Liver (tissue), 9 donors: ENCODE measurements around the gene HYAL3. TPM values are rescaled to one million over a fixed set of nuclear protein-coding genes. Genes with fewer than 3 reads are reported as not detected.

Source experiments
- DNase-seq: peaks from one replicate; pipeline ENCODE4 v3.0.0-alpha.2; 2017; ENCODE audit warnings: low spot score
- H3K27ac ChIP-seq, 2 donors: one replicate each; pipeline ENCODE4 v1.7.0; 2013; ENCODE audit warnings: inconsistent platforms in 2 of 2, low read length in 2 of 2, control low read depth in 1 of 2, low read depth in 1 of 2, mild to moderate bottlenecking in 1 of 2
- H3K27me3 ChIP-seq, 4 donors: one replicate each; pipeline versions ENCODE4 v1.6.1 to v1.7.0; 2013; ENCODE audit warnings: low read length in 3 of 4, inconsistent platforms in 1 of 4, mild to moderate bottlenecking in 1 of 4, moderate library complexity in 1 of 4; ENCODE audit not compliant: control insufficient read depth in 4 of 4, insufficient read depth in 4 of 4
- H3K36me3 ChIP-seq, 4 donors: one replicate each; pipeline versions ENCODE4 v1.6.1 to v1.7.0; 2013; ENCODE audit warnings: low read length in 3 of 4, mild to moderate bottlenecking in 3 of 4, low read depth in 1 of 4, moderate library complexity in 1 of 4; ENCODE audit not compliant: control insufficient read depth in 4 of 4, insufficient read depth in 3 of 4
- H3K4me1 ChIP-seq, 4 donors: one replicate each; pipeline versions ENCODE4 v1.6.1 to v1.7.0; 2013; ENCODE audit warnings: low read length in 3 of 4, mild to moderate bottlenecking in 3 of 4, moderate library complexity in 1 of 4; ENCODE audit not compliant: control insufficient read depth in 4 of 4, insufficient read depth in 4 of 4
- H3K4me3 ChIP-seq, 3 donors: one replicate each; pipeline versions ENCODE4 v1.6.1 to v1.7.0; 2013; ENCODE audit warnings: low read length in 3 of 3, control low read depth in 1 of 3, low read depth in 1 of 3, mild to moderate bottlenecking in 1 of 3
- H3K9ac ChIP-seq, 2 donors: one replicate each; pipeline ENCODE4 v1.7.0; 2013; ENCODE audit warnings: low read length in 2 of 2, mild to moderate bottlenecking in 2 of 2, moderate library complexity in 2 of 2, control low read depth in 1 of 2, low read depth in 1 of 2
- H3K9me3 ChIP-seq, 4 donors: one replicate each; pipeline versions ENCODE4 v1.6.1 to v1.7.0; 2013; ENCODE audit warnings: low read length in 3 of 4; ENCODE audit not compliant: control insufficient read depth in 4 of 4
- EGR1 ChIP-seq, 2 donors: IDR thresholded peaks; 2 replicates each; pipeline ENCODE4 v1.6.1; 2016 to 2018; ENCODE audit warnings: antibody characterized with exemption in 2 of 2, low read depth in 2 of 2
- FOXA1 ChIP-seq: IDR thresholded peaks from 2 replicates; pipeline ENCODE4 v1.6.1; 2016; ENCODE audit warnings: antibody characterized with exemption
- FOXA2 ChIP-seq: IDR thresholded peaks from 2 replicates; pipeline ENCODE4 v1.6.1; 2016; ENCODE audit warnings: antibody characterized with exemption
- GABPA ChIP-seq, 2 donors: IDR thresholded peaks in 1 of 2; conservative IDR thresholded peaks in 1 of 2; 2 replicates each; pipeline ENCODE4 v1.6.1; 2016; ENCODE audit warnings: antibody characterized with exemption in 2 of 2, mild to moderate bottlenecking in 1 of 2, moderate library complexity in 1 of 2
- HNF4G ChIP-seq: IDR thresholded peaks from 2 replicates; pipeline ENCODE4 v1.6.1; 2016; ENCODE audit warnings: antibody characterized with exemption
- JUND ChIP-seq, 2 donors: IDR thresholded peaks; 2 replicates each; pipeline ENCODE4 v1.6.1; 2016; ENCODE audit warnings: antibody characterized with exemption in 2 of 2
- MAX ChIP-seq: IDR thresholded peaks from 2 replicates; pipeline ENCODE4 v1.6.1; 2016; ENCODE audit warnings: antibody characterized with exemption
- NR2F2 ChIP-seq: IDR thresholded peaks from 2 replicates; pipeline ENCODE4 v1.6.1; 2016; ENCODE audit warnings: antibody characterized with exemption
- REST ChIP-seq: IDR thresholded peaks from 2 replicates; pipeline ENCODE4 v1.6.1; 2016; ENCODE audit warnings: antibody characterized with exemption, mild to moderate bottlenecking
- RXRA ChIP-seq, 2 donors: IDR thresholded peaks; 2 replicates each; pipeline ENCODE4 v1.6.1; 2017 to 2018; ENCODE audit warnings: antibody characterized with exemption in 2 of 2, mild to moderate bottlenecking in 1 of 2
- SP1 ChIP-seq: IDR thresholded peaks from 2 replicates; pipeline ENCODE4 v1.6.1; 2018; ENCODE audit warnings: antibody characterized with exemption, mild to moderate bottlenecking
- YY1 ChIP-seq: IDR thresholded peaks from 2 replicates; pipeline ENCODE4 v1.6.1; 2016; ENCODE audit warnings: antibody characterized with exemption, mild to moderate bottlenecking
- WGBS: extraction: QIAGEN DNeasy Blood & Tissue Kit; methylation state at CpG from one replicate; pipeline ENCODE4 v1.1.7; 2013; 5-methylcytosine and 5-hydroxymethylcytosine counted together
- polyA plus RNA-seq, 2 donors: library from polyadenylated mRNA; stranded (reverse) in 1 of 2; unstranded in 1 of 2; fragments of 200-250 nt in 1 of 2; fragments of >200 nt in 1 of 2; fragmentation: Nextera tagmentation in 1 of 2; extraction: Ambion mirVana in 1 of 2; gene quantifications; one replicate each; pipeline versions ENCODE4 v1.2.1 to v1.2.3, GENCODE V29; 2013 to 2015
- total RNA-seq, 2 donors: library from RNA; depleted of rRNA; stranded (reverse); fragments of >200 nt; gene quantifications; one replicate each; pipeline ENCODE4 v1.2.3, GENCODE V29; 2014
- TF ChIP-seq, protein P1 (sequence below): fragments of 150-350 bp; IDR thresholded peaks from 2 replicates; pipeline ENCODE4 v1.5.1; 2017; ENCODE audit warnings: improper control_type of control experiment, low read depth, low read length; ENCODE audit not compliant: missing input control
- TF ChIP-seq, protein P2 (sequence below): IDR thresholded peaks from 2 replicates; pipeline ENCODE4 v1.6.1; 2016; ENCODE audit warnings: antibody characterized with exemption
- TF ChIP-seq, protein P3 (sequence below): IDR thresholded peaks from 2 replicates; pipeline ENCODE4 v1.6.1; 2016; ENCODE audit warnings: antibody characterized with exemption
- donor health status: healthy.
- donor health status: healthy.
- donor health status: healthy.
- donor health status: healthy.
- donor health status: healthy.

The HYAL3 gene
- total and polyA plus RNA-seq, 4 donors = 1.8 to 6.6 (median 2.0) TPM

- Histone ChIP-seq H3K4me1 (peaks cover under 1 to 19% (median 3%) of the 10 kb centered on the region in 4 donors), H3K9ac (no peak overlapping the region), H3K4me3 (no peak overlapping the region), H3K27me3 (peaks cover 0 to 2% (median 0%) of the 10 kb centered on the region in 4 donors), H3K27ac (no peak overlapping the region), H3K36me3 (no peaks in the 10 kb centered on the region), H3K9me3 (no peaks in the 10 kb centered on the region)
- DNase-seq = no peak
- WGBS = 95% methylated on average over 8 of the region's 8 CpGs
- TF ChIP-seq FOXA1 (no peak), FOXA2 (no peak), SP1 (no peak), EGR1 (IDR thresholded peaks at IDR 0.05; ENCODE audit: low read depth in 2 of 2) (no peak), GABPA (IDR thresholded peaks at IDR 0.05 in 1 of 2, conservative IDR thresholded peaks at IDR 0.05 in 1 of 2) (no peak), MAX (no peak), YY1 (no peak), JUND (IDR thresholded peaks at IDR 0.05) (no peak), REST (no peak), RXRA (IDR thresholded peaks at IDR 0.05) (no peak)
- TF ChIP-seq, protein P1, sequence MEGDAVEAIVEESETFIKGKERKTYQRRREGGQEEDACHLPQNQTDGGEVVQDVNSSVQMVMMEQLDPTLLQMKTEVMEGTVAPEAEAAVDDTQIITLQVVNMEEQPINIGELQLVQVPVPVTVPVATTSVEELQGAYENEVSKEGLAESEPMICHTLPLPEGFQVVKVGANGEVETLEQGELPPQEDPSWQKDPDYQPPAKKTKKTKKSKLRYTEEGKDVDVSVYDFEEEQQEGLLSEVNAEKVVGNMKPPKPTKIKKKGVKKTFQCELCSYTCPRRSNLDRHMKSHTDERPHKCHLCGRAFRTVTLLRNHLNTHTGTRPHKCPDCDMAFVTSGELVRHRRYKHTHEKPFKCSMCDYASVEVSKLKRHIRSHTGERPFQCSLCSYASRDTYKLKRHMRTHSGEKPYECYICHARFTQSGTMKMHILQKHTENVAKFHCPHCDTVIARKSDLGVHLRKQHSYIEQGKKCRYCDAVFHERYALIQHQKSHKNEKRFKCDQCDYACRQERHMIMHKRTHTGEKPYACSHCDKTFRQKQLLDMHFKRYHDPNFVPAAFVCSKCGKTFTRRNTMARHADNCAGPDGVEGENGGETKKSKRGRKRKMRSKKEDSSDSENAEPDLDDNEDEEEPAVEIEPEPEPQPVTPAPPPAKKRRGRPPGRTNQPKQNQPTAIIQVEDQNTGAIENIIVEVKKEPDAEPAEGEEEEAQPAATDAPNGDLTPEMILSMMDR = no peak
- TF ChIP-seq, protein P2, sequence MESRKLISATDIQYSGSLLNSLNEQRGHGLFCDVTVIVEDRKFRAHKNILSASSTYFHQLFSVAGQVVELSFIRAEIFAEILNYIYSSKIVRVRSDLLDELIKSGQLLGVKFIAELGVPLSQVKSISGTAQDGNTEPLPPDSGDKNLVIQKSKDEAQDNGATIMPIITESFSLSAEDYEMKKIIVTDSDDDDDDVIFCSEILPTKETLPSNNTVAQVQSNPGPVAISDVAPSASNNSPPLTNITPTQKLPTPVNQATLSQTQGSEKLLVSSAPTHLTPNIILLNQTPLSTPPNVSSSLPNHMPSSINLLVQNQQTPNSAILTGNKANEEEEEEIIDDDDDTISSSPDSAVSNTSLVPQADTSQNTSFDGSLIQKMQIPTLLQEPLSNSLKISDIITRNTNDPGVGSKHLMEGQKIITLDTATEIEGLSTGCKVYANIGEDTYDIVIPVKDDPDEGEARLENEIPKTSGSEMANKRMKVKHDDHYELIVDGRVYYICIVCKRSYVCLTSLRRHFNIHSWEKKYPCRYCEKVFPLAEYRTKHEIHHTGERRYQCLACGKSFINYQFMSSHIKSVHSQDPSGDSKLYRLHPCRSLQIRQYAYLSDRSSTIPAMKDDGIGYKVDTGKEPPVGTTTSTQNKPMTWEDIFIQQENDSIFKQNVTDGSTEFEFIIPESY = no peak
- TF ChIP-seq, protein P3, sequence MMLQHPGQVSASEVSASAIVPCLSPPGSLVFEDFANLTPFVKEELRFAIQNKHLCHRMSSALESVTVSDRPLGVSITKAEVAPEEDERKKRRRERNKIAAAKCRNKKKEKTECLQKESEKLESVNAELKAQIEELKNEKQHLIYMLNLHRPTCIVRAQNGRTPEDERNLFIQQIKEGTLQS = no peak
These were observed 19.8 kb downstream of the HYAL3 start for GRCh38 chr3:50279255-50280016.

- Histone ChIP-seq H3K36me3 (no peaks in the 10 kb centered on the region), H3K9me3 (no peaks in the 10 kb centered on the region), H3K27me3 (peaks cover 0 to 2% (median 0%) of the 10 kb centered on the region in 4 donors), H3K4me1 (peaks cover 2 to 24% (median 7%) of the 10 kb centered on the region in 4 donors), H3K27ac (no peak within 1 kb of the TSS), H3K4me3 (no peak within 1 kb of the TSS), H3K9ac (no peak within 1 kb of the TSS)
- no peak for TF ChIP-seq YY1
- TF ChIP-seq MAX = no peak
- TF ChIP-seq, protein P2 = no peak
- TF ChIP-seq FOXA1 = no peak
- TF ChIP-seq SP1 = no peak
- no peak for TF ChIP-seq NR2F2
- no peak for TF ChIP-seq JUND (IDR thresholded peaks at IDR 0.05)
- TF ChIP-seq HNF4G = no peak
- TF ChIP-seq, protein P3 = no peak
- WGBS = 80% methylated on average over 2 of the region's 2 CpGs
- DNase-seq = no peak
These were observed 20.4 kb downstream of the HYAL3 start, which contains the start of gene LSMEM2 for GRCh38 chr3:50278880-50279224. LSMEM2 (plus strand) TSS chr3:50279087; CDS start chr3:50279114, 27 bp downstream.
